Cortex of kidney (tissue), 1 donor: ENCODE results near the gene CDKN3.
"Not testable (repeated sequence)": the region's sequence is repeated elsewhere in the genome, so short reads cannot be mapped to it uniquely, and the experiment has no call there.

Experiments
- DNase-seq: peaks from one replicate; lab custom pipeline; 2025; lab: John Stamatoyannopoulos, UW

Gene CDKN3

GRCh38 chr14:54456820-54457608, 60.2 kb downstream of the CDKN3 start:
- not testable (repeated sequence) for DNase-seq

DNA sequence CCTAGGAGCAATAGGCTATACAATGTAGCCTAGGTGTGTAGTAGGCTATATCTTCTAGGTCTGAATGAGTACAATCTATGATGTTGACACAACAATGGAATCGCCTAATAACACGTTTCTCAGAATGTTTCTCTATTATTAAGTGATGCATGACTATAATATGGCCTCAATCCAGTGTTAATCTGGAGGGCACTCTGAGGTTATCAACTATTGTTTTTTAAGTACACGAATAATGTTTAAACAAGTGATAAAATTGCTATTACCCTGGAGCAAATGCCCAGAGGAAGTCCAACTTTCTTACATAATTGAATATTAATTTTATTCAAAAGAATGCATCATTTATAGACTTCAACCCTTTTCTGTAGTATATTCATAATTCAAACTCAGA, 60.8 kb downstream of the CDKN3 start:
- DNase-seq, result no peak

GRCh38 chr14:54458536-54458935, 61.7 kb downstream of the CDKN3 start:
- not testable (repeated sequence) for DNase-seq

- no peak for DNase-seq
Measured at GRCh38 chr14:54459106-54459505, 62.3 kb downstream of the CDKN3 start.

- DNase-seq, result no peak
Measured at GRCh38 chr14:54462048-54462447, 65.2 kb downstream of the CDKN3 start.

DNA sequence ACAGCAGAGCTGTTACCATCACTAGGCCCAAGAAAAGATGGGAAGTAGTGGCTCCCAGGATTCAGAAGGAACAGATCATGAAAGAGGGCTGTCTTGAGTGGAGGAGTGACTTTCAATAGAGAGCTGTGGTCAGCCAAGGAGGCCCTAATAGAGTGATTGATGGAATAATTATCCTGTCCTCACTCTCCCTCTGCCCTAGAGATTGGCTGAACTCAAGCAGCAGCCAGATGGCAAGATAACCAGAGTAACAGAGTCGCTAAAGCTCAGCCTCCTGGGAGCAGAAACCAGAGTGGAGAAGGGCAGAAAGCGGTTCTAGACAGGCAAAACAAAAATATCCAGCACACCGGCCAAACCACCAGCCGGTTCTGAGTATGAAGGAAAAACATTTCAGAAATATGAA, 68.8 kb downstream of the CDKN3 start:
- no peak for DNase-seq

GRCh38 chr14:54467280-54467679, 70.5 kb downstream of the CDKN3 start:
- no peak for DNase-seq
